LNCaP clone FGC (cell line): ENCODE data around the gene SMKR1.

Experiments used
- DNase-seq: peaks from one replicate; pipeline ENCODE4 v3.0.0-alpha.2; 2011; ENCODE audit warnings: low read depth
- H3K4me3 ChIP-seq: 2 replicates; pipeline ENCODE4 v1.5.1; 2011; ENCODE audit warnings: mild to moderate bottlenecking, low read depth, low read length, control low read depth
- CTCF ChIP-seq: IDR thresholded peaks from 2 replicates; pipeline ENCODE4 v1.5.1; 2012; ENCODE audit warnings: mild to moderate bottlenecking; ENCODE audit not compliant: control insufficient read depth, insufficient read depth; ENCODE audit errors: extremely low read depth

The SMKR1 gene

GRCh38 chr7:129458171-129458570, 44.2 kb upstream of the SMKR1 start:
- DNase-seq, result no peak
- no peak overlapping the region for H3K4me3 ChIP-seq
- no peak for TF ChIP-seq CTCF

GRCh38 chr7:129461809-129462208, 40.5 kb upstream of the SMKR1 start:
- H3K4me3 ChIP-seq, result no peak overlapping the region
- TF ChIP-seq CTCF, result no peak
- no peak for DNase-seq

GRCh38 chr7:129462420-129462819, 39.9 kb upstream of the SMKR1 start:
- H3K4me3 ChIP-seq, result no peak overlapping the region
- no peak for TF ChIP-seq CTCF
- no peak for DNase-seq

GRCh38 chr7:129464194-129464593, 38.1 kb upstream of the SMKR1 start:
- DNase-seq, result no peak
- no peak for TF ChIP-seq CTCF
- H3K4me3 ChIP-seq, result no peak overlapping the region

- DNase-seq, result no peak
- no peak for TF ChIP-seq CTCF
- no peak overlapping the region for H3K4me3 ChIP-seq
Observed at GRCh38 chr7:129465080-129465479, 37.3 kb upstream of the SMKR1 start.

- no peak for DNase-seq
- no peak for TF ChIP-seq CTCF
- no peak overlapping the region for H3K4me3 ChIP-seq
Observed at GRCh38 chr7:129466796-129467195, 35.5 kb upstream of the SMKR1 start.

GRCh38 chr7:129468087-129468486, 34.2 kb upstream of the SMKR1 start:
- H3K4me3 ChIP-seq, result no peak overlapping the region
- no peak for TF ChIP-seq CTCF
- no peak for DNase-seq
